ENCODE data around the gene AFF1. TPM values are rescaled to one million over a fixed set of nuclear protein-coding genes. Genes with fewer than 3 reads are reported as not detected.

Gene AFF1
- total and polyA plus RNA-seq, 4 experiments from 2014 or later: 13.6 to 108 (median 66.4) TPM

DNA sequence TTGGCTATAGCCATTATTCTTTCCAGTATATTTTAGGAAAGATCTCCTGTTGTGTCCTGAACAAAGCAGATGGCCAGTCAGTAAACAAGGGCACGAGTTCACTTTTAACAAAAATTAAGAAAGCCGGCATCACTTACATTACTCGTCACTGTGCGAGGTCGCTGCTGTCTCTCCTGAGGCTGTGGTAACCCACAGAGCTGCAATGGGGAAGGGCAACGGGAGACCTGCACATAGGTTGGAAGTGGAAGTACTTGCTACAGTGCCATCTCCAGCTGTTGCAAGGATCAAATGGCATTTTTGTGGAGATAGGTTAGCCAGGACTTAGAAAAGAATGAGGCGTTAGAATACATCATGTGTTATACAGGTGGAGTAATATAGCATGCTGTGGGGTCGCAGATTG is 153.4 kb downstream of the AFF1 start:
- H3K4me3 Mint-ChIP-seq: peak overlapping the region in 1 of 8 donors; percentile 67

GRCh38 chr4:87089368-87089767 is 154.6 kb downstream of the AFF1 start:
- no peak overlapping the region for H3K4me3 ChIP-seq (ENCODE audit: low read length in 2 of 2)
- ChIA-PET POLR2A (ENCODE audit: partially characterized antibody) (interaction anchor here (0.6 to 1.4 kb wide), 2 partner anchors 149 to 155 kb away, joined by 3 to 4 read pairs; partner anchors contain the start of gene AFF1), CTCF (ENCODE audit: partially characterized antibody) (interaction anchor here (1.1 to 7.9 kb wide), 6 partner anchors 62 to 185 kb away, joined by 3 to 380 read pairs (median 4); partner anchors contain the start of gene AFF1)
- Mint-ChIP-seq H3K27me3 (no peaks in the 10 kb centered on the region), H3K36me3 (peaks cover 19 to 44% of the 10 kb centered on the region in 2 donors), H3K27ac (peak overlapping the region in 4 of 7 donors; percentile 13 to 74 (median 42)), H3K9me3 (peaks cover 0 to 2% (median 0%) of the 10 kb centered on the region in 8 donors), H3K4me1 (peaks cover 13 to 28% (median 15%) of the 10 kb centered on the region in 4 donors), H3K4me3 (no peak overlapping the region)
- no peaks in the 10 kb centered on the region for H3K9me3 ChIP-seq (ENCODE audit: control insufficient read depth in 1 of 2, low read length in 2 of 2)
- DNase-seq: no peak
- H3K27me3 ChIP-seq (ENCODE audit: insufficient read depth, low read length): no peaks in the 10 kb centered on the region
- intact Hi-C loops (cut with micrococcal nuclease): no loop called here
- peaks cover 9% of the 10 kb centered on the region for H3K4me1 ChIP-seq (ENCODE audit: insufficient read depth, low read length)
- no peak overlapping the region for H3K27ac ChIP-seq (ENCODE audit: low read depth, low read length)
- peaks cover 7% of the 10 kb centered on the region for H3K36me3 ChIP-seq (ENCODE audit: insufficient read depth, low read length)

More for the DNA sequence above, 153.4 kb downstream of the AFF1 start:
- peaks cover 0 to 2% (median 0%) of the 10 kb centered on the region in 8 donors for H3K9me3 Mint-ChIP-seq
- peaks cover 9% of the 10 kb centered on the region for H3K4me1 ChIP-seq (ENCODE audit: insufficient read depth, low read length)
- POLR2A ChIA-PET (ENCODE audit: partially characterized antibody): no interaction called here
- peaks cover 17 to 32% of the 10 kb centered on the region in 2 donors for H3K36me3 Mint-ChIP-seq
- DNase-seq: no peak
- H3K27ac Mint-ChIP-seq: peak overlapping the region in 4 of 7 donors; percentile 15 to 60 (median 22)
- H3K4me1 Mint-ChIP-seq: peaks cover 7 to 23% (median 9%) of the 10 kb centered on the region in 4 donors
- no peak overlapping the region for H3K4me3 ChIP-seq (ENCODE audit: low read length in 2 of 2)
- CTCF ChIA-PET (ENCODE audit: partially characterized antibody): interaction anchor here (1.2 to 7.9 kb wide), 4 partner anchors 63 to 184 kb away, joined by 3 to 380 read pairs (median 26); partner anchors contain the start of gene AFF1
- peaks cover 7% of the 10 kb centered on the region for H3K36me3 ChIP-seq (ENCODE audit: insufficient read depth, low read length)
- intact Hi-C loops (cut with micrococcal nuclease): no loop called here
- H3K27ac ChIP-seq (ENCODE audit: low read depth, low read length): no peak overlapping the region
- no peaks in the 10 kb centered on the region for H3K9me3 ChIP-seq (ENCODE audit: control insufficient read depth in 1 of 2, low read length in 2 of 2)
- H3K27me3 ChIP-seq (ENCODE audit: insufficient read depth, low read length): no peaks in the 10 kb centered on the region
- no peaks in the 10 kb centered on the region for H3K27me3 Mint-ChIP-seq

GRCh38 chr4:87090305-87090704 is 155.5 kb downstream of the AFF1 start:
- Mint-ChIP-seq H3K36me3 (peaks cover 18 to 47% of the 10 kb centered on the region in 2 donors), H3K27ac (peak overlapping the region in 2 of 7 donors; percentile 22 to 48)
- POLR2A ChIA-PET (ENCODE audit: partially characterized antibody): interaction anchor here (1.1 to 4.0 kb wide), 3 partner anchors 11 to 155 kb away, joined by 3 to 25 read pairs (median 4); partner anchors contain the start of gene AFF1

DNA sequence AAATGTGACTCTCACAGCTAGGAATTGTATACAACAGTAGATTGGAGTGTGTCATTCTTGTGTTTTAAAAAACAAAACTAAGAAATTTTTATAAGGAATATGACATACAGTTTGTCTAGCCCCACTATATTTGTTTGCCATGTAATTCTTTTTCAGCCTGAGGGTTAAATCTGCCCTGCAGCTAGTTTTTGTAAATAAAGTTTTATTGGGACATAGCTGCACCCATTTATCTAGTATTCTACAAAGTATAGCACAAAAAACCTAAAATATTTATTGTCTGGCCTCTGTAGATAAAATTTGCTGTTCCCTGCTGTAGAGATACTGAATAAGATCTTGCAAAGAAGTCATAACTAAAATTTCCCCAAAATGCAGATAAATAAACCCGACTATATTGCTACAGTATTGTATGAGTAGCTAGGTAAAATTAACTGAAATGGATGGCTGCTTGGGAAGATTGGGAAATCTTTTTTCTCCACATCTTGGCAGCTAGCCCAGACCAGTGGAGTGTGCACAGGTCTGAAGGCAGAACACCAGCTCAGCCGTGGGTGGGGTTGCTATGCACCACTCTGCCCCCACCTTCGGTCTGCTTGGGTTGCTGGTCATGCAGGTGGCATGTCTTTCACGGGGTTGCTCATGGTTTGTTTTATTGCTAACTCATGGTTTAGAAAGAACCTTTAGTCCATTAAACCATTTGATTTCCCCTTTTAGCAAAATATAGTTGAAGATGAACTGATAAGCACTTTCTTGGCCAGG is 157.8 kb downstream of the AFF1 start:
- Mint-ChIP-seq H3K4me1 (peaks cover 13 to 24% (median 19%) of the 10 kb centered on the region in 4 donors), H3K36me3 (peaks cover 11 to 37% of the 10 kb centered on the region in 2 donors), H3K9me3 (no peaks in the 10 kb centered on the region), H3K4me3 (no peak overlapping the region), H3K27me3 (no peaks in the 10 kb centered on the region), H3K27ac (peak overlapping the region; percentile 16 to 91 (median 68))
- ChIA-PET POLR2A (ENCODE audit: partially characterized antibody) (interaction anchor here (1.0 to 4.0 kb wide), 5 partner anchors 11 to 169 kb away, joined by 3 to 25 read pairs (median 11); partner anchors contain the start of gene AFF1), CTCF (ENCODE audit: partially characterized antibody) (interaction anchor here (0.6 to 7.9 kb wide), 29 partner anchors 9 to 189 kb away, joined by 3 to 380 read pairs (median 5); partner anchors contain the start of gene AFF1)
- peaks cover 10% of the 10 kb centered on the region for H3K4me1 ChIP-seq (ENCODE audit: insufficient read depth, low read length)
- H3K27ac ChIP-seq (ENCODE audit: low read depth, low read length): no peak overlapping the region
- H3K27me3 ChIP-seq (ENCODE audit: insufficient read depth, low read length): no peaks in the 10 kb centered on the region
- H3K36me3 ChIP-seq (ENCODE audit: insufficient read depth, low read length): peaks cover 7% of the 10 kb centered on the region
- no peak for DNase-seq
- intact Hi-C loops (cut with micrococcal nuclease): loop anchor here (1.0 kb wide), 3 partner anchors 86 to 170 kb away; no protein-coding TSS in a partner anchor
- H3K4me3 ChIP-seq (ENCODE audit: low read length in 2 of 2): no peak overlapping the region
- no peaks in the 10 kb centered on the region for H3K9me3 ChIP-seq (ENCODE audit: control insufficient read depth in 1 of 2, low read length in 2 of 2)

More at GRCh38 chr4:87090305-87090704, 155.5 kb downstream of the AFF1 start:
- no peaks in the 10 kb centered on the region for H3K27me3 Mint-ChIP-seq
- peaks cover 0 to 2% (median 0%) of the 10 kb centered on the region in 8 donors for H3K9me3 Mint-ChIP-seq
- Histone ChIP-seq H3K9me3 (ENCODE audit: control insufficient read depth in 1 of 2, low read length in 2 of 2) (no peaks in the 10 kb centered on the region), H3K36me3 (ENCODE audit: insufficient read depth, low read length) (peaks cover 7% of the 10 kb centered on the region), H3K27me3 (ENCODE audit: insufficient read depth, low read length) (no peaks in the 10 kb centered on the region), H3K4me3 (ENCODE audit: low read length in 2 of 2) (no peak overlapping the region), H3K27ac (ENCODE audit: low read depth, low read length) (no peak overlapping the region), H3K4me1 (ENCODE audit: insufficient read depth, low read length) (peaks cover 9% of the 10 kb centered on the region)
- no peak for DNase-seq
- CTCF ChIA-PET (ENCODE audit: partially characterized antibody): interaction anchor here (0.7 to 7.9 kb wide), 5 partner anchors 61 to 379 kb away, joined by 3 to 380 read pairs (median 4); partner anchors contain the start of gene AFF1
- no peak overlapping the region for H3K4me3 Mint-ChIP-seq
- peaks cover 13 to 24% (median 16%) of the 10 kb centered on the region in 4 donors for H3K4me1 Mint-ChIP-seq
- intact Hi-C loops (cut with micrococcal nuclease): no loop called here

DNA sequence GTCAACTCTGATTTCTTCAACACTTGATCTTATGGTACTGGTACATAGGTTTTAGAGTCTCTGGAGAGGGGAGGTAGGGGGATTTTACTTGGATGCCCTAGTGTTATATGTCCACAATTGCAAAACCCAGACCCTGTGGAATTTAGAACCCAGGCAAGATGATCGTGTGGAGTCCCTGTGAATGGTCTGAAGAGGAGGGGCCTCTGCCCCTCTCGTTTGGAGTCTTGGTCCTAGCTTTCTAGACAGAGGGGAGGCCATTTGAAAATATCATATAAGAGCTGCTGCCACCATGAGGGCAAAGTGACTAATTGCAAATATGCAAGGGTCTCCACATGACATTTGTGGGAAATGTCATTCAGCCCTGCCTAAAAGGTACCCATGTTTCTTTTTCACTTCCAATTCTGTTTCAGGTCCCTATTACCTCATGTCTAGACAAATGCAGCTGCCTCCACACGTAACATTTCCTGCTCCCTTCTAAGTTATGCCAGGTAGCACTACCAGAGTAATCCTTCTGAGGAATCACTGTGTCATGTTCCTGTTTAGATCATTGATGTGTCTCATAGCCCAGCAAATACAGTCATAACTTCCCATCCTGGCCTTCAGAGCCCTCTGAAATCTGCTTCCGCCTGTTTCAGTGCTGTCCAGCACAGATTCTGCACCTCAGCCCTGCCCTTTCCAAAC is 158.8 kb downstream of the AFF1 start:
- Mint-ChIP-seq H3K4me3 (no peak overlapping the region), H3K27me3 (no peaks in the 10 kb centered on the region), H3K36me3 (peaks cover 11 to 35% of the 10 kb centered on the region in 2 donors), H3K27ac (peak overlapping the region; percentile 33 to 91 (median 82)), H3K4me1 (peaks cover 17 to 29% (median 24%) of the 10 kb centered on the region in 4 donors), H3K9me3 (no peaks in the 10 kb centered on the region)
- intact Hi-C loops (cut with micrococcal nuclease): loop anchor here (1.0 kb wide), 3 partner anchors 87 to 171 kb away; no protein-coding TSS in a partner anchor
- H3K27ac ChIP-seq (ENCODE audit: low read depth, low read length): no peak overlapping the region
- CTCF ChIA-PET (ENCODE audit: partially characterized antibody): interaction anchor here (1.0 to 7.9 kb wide), 26 partner anchors 10 to 190 kb away, joined by 3 to 380 read pairs (median 6); partner anchors contain the start of gene AFF1
- H3K4me3 ChIP-seq (ENCODE audit: low read length in 2 of 2): no peak overlapping the region
- peak; percentile 38 to 61 (median 46) for DNase-seq
- peaks cover 20% of the 10 kb centered on the region for H3K4me1 ChIP-seq (ENCODE audit: insufficient read depth, low read length)
- no peaks in the 10 kb centered on the region for H3K27me3 ChIP-seq (ENCODE audit: insufficient read depth, low read length)
- no peaks in the 10 kb centered on the region for H3K9me3 ChIP-seq (ENCODE audit: control insufficient read depth in 1 of 2, low read length in 2 of 2)
- POLR2A ChIA-PET (ENCODE audit: partially characterized antibody): interaction anchor here (1.0 to 4.0 kb wide), 5 partner anchors 10 to 170 kb away, joined by 3 to 25 read pairs (median 11); partner anchors contain the start of gene AFF1
- H3K36me3 ChIP-seq (ENCODE audit: insufficient read depth, low read length): peaks cover 7% of the 10 kb centered on the region

GRCh38 chr4:87097075-87097474 is 162.3 kb downstream of the AFF1 start:
- peak overlapping the region in 6 of 7 donors; percentile 10 to 82 (median 48) for H3K27ac Mint-ChIP-seq
- Histone ChIP-seq H3K4me1 (ENCODE audit: insufficient read depth, low read length) (peaks cover 24% of the 10 kb centered on the region), H3K4me3 (ENCODE audit: low read length in 2 of 2) (no peak overlapping the region), H3K27ac (ENCODE audit: low read depth, low read length) (no peak overlapping the region), H3K9me3 (ENCODE audit: control insufficient read depth in 1 of 2, low read length in 2 of 2) (no peaks in the 10 kb centered on the region), H3K27me3 (ENCODE audit: insufficient read depth, low read length) (no peaks in the 10 kb centered on the region), H3K36me3 (ENCODE audit: insufficient read depth, low read length) (no peaks in the 10 kb centered on the region)
- ChIA-PET POLR2A (ENCODE audit: partially characterized antibody) (interaction anchor here (0.7 to 1.2 kb wide), 2 partner anchors 91 to 161 kb away, joined by 3 to 4 read pairs; no protein-coding TSS in a partner anchor), CTCF (ENCODE audit: partially characterized antibody) (interaction anchor here (1.4 to 5.3 kb wide), 3 partner anchors 90 to 174 kb away, joined by 4 to 110 read pairs (median 18); partner anchors contain the start of gene AFF1)
- peaks cover 26 to 45% (median 40%) of the 10 kb centered on the region in 4 donors for H3K4me1 Mint-ChIP-seq
- intact Hi-C loops (cut with micrococcal nuclease): no loop called here
- no peaks in the 10 kb centered on the region for H3K27me3 Mint-ChIP-seq
- H3K36me3 Mint-ChIP-seq: peaks cover 16 to 33% of the 10 kb centered on the region in 2 donors
- H3K4me3 Mint-ChIP-seq: no peak overlapping the region
- no peaks in the 10 kb centered on the region for H3K9me3 Mint-ChIP-seq
- DNase-seq: no peak
